ENCODE measurements around the gene OTUD7B.
"Not testable (repeated sequence)": the region's sequence is repeated elsewhere in the genome, so short reads cannot be mapped to it uniquely, and the experiment has no call there.

Gene OTUD7B

DNA sequence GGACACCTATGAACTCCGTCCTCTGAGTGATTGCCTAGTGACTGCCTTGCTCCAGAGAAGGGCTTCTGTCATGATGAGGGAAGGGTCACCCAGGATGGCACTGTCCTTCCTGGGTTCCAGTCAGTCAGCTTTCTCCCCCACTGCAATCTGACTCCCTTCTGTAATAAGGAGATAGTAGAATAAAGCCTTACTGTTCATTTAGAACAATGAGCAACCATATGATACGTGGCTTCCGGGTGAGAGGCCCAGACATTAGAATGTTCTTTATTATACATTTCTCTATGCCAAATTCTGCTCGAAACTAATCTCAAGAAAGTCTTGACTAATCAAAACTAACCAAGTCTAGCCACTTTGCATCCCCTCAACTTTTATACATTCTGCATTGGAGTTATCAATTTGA, 65.3 kb downstream of the OTUD7B start:
- TF ChIP-seq, protein P1, sequence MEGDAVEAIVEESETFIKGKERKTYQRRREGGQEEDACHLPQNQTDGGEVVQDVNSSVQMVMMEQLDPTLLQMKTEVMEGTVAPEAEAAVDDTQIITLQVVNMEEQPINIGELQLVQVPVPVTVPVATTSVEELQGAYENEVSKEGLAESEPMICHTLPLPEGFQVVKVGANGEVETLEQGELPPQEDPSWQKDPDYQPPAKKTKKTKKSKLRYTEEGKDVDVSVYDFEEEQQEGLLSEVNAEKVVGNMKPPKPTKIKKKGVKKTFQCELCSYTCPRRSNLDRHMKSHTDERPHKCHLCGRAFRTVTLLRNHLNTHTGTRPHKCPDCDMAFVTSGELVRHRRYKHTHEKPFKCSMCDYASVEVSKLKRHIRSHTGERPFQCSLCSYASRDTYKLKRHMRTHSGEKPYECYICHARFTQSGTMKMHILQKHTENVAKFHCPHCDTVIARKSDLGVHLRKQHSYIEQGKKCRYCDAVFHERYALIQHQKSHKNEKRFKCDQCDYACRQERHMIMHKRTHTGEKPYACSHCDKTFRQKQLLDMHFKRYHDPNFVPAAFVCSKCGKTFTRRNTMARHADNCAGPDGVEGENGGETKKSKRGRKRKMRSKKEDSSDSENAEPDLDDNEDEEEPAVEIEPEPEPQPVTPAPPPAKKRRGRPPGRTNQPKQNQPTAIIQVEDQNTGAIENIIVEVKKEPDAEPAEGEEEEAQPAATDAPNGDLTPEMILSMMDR (IDR thresholded peaks at IDR 0.05; ENCODE audit: low read depth, low read length, missing control alignments) = no peak
- in situ Hi-C loops (cut with HindIII; ENCODE audit: low sequenced_read_pairs) = no loop called here
- no peak for DNase-seq (ENCODE audit: low read depth)
- H3K4me3 ChIP-seq (ENCODE audit: low read depth, low read length) = no peak overlapping the region

DNA sequence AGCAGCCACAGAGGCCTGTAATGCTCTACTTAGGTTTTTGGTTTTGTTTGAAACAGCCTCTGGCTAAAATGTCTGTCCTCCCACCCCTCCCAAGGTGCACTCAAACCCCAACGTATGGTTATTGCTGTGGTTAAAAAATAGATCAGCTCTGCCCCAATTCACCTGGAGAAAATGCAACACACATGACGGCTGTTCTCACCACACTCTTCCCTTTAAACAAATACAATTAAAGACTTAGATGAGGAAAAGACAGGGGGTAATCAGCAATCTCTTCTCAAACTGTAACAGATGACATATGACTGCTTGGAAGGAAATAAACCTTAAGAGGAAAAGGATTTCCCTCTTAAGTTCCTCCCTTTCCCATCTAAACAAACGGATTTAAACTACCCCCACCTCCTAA, 67.6 kb downstream of the OTUD7B start:
- H3K4me3 ChIP-seq (ENCODE audit: low read depth, low read length) = no peak overlapping the region
- TF ChIP-seq, protein P1 (IDR thresholded peaks at IDR 0.05; ENCODE audit: low read depth, low read length, missing control alignments) = no peak
- in situ Hi-C loops (cut with HindIII; ENCODE audit: low sequenced_read_pairs) = no loop called here
- DNase-seq (ENCODE audit: low read depth) = no peak

DNA sequence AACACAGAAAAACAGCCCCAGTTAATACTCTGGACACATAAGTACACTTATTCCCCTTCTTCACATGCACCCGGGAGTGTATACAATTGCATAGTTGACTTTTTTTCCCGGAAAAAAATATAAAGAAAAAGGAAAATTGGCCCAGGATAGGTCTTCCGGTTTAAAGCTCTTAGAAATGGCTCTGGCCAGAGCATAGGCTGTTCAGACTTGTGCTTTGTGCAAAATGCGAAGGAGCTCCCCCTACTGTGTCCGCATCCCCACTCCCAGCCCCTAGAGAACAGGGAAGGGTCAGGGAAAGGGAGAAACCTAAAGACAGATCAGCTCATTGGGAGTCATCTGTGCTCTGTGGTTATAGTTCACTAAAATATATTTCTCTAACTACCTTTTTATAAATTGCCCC, 68.3 kb downstream of the OTUD7B start:
- no peak for DNase-seq (ENCODE audit: low read depth)
- in situ Hi-C loops (cut with HindIII; ENCODE audit: low sequenced_read_pairs) = no loop called here
- H3K4me3 ChIP-seq (ENCODE audit: low read depth, low read length) = no peak overlapping the region
- TF ChIP-seq, protein P1 (IDR thresholded peaks at IDR 0.05; ENCODE audit: low read depth, low read length, missing control alignments) = peak; percentile 58

DNA sequence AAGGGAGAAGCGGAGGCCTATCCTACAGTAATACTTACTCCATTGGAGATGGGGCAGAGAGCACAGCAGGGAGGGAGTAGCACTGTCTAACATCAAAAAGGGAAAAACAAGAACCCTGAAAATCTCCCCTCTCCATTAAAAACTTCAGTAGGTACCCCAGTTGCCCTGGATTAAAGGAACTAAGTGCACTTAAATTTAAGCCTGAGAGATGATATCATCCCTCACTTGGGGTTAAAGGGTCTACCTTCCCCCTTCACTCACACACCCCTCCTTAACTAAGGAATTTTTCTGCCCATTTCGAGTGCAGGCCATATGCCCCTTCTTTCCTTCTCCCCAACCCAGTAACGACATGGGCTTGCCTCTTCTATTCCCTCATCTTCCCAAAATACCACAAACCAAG, 70.1 kb downstream of the OTUD7B start:
- TF ChIP-seq, protein P1 (IDR thresholded peaks at IDR 0.05; ENCODE audit: low read depth, low read length, missing control alignments) = no peak
- DNase-seq (ENCODE audit: low read depth) = no peak
- H3K4me3 ChIP-seq (ENCODE audit: low read depth, low read length) = no peak overlapping the region
- in situ Hi-C loops (cut with HindIII; ENCODE audit: low sequenced_read_pairs) = no loop called here

DNA sequence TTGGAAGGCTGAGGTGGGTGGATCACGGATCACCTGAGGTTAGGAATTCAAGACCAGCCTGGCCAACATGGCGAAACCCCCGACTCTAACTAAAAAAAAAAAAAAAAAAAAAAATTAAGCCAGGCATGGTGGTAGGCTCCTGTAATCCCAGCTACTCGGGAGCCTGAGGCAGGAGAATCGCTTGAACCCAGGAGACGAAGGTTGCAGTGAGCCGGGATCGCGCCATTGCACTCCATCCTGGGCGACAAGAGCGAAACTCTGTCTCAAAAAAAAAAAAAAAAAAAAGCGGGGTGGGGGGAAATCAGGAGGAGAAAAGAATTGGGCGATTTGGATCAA, 71.9 kb downstream of the OTUD7B start:
- H3K4me3 ChIP-seq (ENCODE audit: low read depth, low read length); DNase-seq (ENCODE audit: low read depth); in situ Hi-C loops (cut with HindIII; ENCODE audit: low sequenced_read_pairs): not testable (repeated sequence)

DNA sequence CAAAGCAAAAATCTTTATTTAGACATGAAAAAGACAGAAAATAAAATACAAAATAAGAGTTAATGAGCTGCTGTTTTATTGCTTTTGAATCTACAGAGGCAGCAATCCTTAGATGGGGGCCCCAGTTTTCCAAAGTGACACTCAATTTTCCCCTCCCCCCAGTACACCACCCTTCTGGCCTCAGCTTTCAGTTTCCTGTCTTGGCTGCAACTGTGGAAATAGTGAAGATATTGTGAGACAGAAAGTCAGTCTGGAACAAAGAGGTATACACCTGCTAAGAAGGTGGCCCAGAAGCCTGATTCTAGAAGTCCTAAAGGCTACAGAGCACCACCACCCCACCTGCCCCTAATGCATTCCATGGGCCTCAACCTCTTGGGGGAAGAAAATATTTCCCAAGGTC, 72.8 kb downstream of the OTUD7B start:
- TF ChIP-seq, protein P1 (IDR thresholded peaks at IDR 0.05; ENCODE audit: low read depth, low read length, missing control alignments) = no peak
- in situ Hi-C loops (cut with HindIII; ENCODE audit: low sequenced_read_pairs) = no loop called here
- H3K4me3 ChIP-seq (ENCODE audit: low read depth, low read length) = no peak overlapping the region
- no peak for DNase-seq (ENCODE audit: low read depth)

DNA sequence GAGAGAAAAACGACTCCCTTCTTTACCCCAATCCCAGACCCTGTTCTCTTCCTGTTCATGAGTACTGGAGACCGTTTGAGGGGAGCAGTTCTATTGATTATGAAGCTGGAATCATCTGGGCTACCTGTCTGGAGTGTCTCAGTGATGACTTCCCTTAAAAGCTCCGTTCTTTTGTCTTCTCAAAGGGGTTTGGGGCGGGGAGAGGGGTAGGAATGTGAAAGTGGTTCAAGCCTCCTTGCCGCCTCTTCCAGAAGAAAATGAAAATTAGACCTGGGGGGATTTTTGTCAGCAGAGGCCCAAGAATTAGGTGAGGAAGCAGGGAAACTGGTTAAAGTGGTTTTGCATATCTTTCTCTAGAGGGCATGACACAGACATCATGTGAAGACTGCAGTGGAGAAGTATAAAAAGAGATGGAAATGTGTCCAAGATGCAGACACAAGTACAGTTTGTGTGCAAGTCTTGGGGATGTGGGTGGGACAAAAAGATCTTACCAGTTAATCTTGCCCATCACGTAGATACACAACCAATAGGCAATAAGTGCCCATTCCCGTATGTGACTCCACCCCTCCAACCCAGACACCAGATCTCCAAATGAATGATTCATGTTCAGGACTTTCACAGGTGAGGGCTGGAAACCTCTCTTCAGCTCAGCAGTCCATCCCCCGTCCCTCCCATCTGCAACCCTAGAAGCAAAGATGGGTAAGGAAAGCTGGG, 73.4 kb downstream of the OTUD7B start:
- no peak for DNase-seq (ENCODE audit: low read depth)
- peak overlapping the region; percentile 73 for H3K4me3 ChIP-seq (ENCODE audit: low read depth, low read length)
- in situ Hi-C loops (cut with HindIII; ENCODE audit: low sequenced_read_pairs) = no loop called here
- TF ChIP-seq, protein P1 (IDR thresholded peaks at IDR 0.05; ENCODE audit: low read depth, low read length, missing control alignments) = peak; percentile 7

Data from astrocyte of the cerebellum (primary cell).